Right atrium auricular region (tissue), 2 donors: ENCODE data around the gene KCNMA1. TPM values are rescaled to one million over a fixed set of nuclear protein-coding genes. Genes with fewer than 3 reads are reported as not detected.

Experiments used
- DNase-seq: peaks from one replicate; pipeline ENCODE4 v3.0.0-alpha.2; 2019; ENCODE audit warnings: low spot score
- H3K27ac ChIP-seq, 2 donors: fragments of 200-600 bp; sonication (generic); 1 replicate in 1 of 2; 2 replicates in 1 of 2; pipeline ENCODE4 v1.5.1; 2016 to 2019
- H3K27me3 ChIP-seq, 2 donors: fragments of 200-600 bp; sonication (generic); one replicate each; pipeline versions ENCODE4 v1.5.1 to v1.6.0; 2017 to 2019
- H3K36me3 ChIP-seq: fragments of 200-600 bp; sonication (generic); one replicate; pipeline ENCODE4 v1.5.1; 2016
- H3K4me1 ChIP-seq, 2 donors: fragments of 200-600 bp; sonication (generic); one replicate each; pipeline versions ENCODE4 v1.5.1 to v1.6.0; 2017 to 2019
- H3K4me3 ChIP-seq, 2 donors: fragments of 200-600 bp; sonication (generic); 1 replicate in 1 of 2; 2 replicates in 1 of 2; pipeline ENCODE4 v1.5.1; 2017 to 2019; ENCODE audit warnings: mild to moderate bottlenecking in 1 of 2, moderate library complexity in 1 of 2
- H3K9me3 ChIP-seq, 2 donors: fragments of 200-600 bp; sonication (generic); one replicate each; pipeline ENCODE4 v1.5.1; 2019
- total RNA-seq, 2 donors: library from RNA; depleted of rRNA; stranded (reverse); fragments of >200 nt; gene quantifications; one replicate each; pipeline ENCODE4 v1.1.0, GENCODE V29; 2016
- TF ChIP-seq, protein P1 (sequence below), 2 donors: fragments of 200-600 bp; sonication (generic); IDR thresholded peaks; one replicate each; pipeline ENCODE4 v1.5.1; 2019; ENCODE audit warnings: antibody characterized with exemption in 2 of 2

KCNMA1 gene
- total RNA-seq, 2 donors from 2014 or later, result 2.3 to 3.5 TPM

DNA sequence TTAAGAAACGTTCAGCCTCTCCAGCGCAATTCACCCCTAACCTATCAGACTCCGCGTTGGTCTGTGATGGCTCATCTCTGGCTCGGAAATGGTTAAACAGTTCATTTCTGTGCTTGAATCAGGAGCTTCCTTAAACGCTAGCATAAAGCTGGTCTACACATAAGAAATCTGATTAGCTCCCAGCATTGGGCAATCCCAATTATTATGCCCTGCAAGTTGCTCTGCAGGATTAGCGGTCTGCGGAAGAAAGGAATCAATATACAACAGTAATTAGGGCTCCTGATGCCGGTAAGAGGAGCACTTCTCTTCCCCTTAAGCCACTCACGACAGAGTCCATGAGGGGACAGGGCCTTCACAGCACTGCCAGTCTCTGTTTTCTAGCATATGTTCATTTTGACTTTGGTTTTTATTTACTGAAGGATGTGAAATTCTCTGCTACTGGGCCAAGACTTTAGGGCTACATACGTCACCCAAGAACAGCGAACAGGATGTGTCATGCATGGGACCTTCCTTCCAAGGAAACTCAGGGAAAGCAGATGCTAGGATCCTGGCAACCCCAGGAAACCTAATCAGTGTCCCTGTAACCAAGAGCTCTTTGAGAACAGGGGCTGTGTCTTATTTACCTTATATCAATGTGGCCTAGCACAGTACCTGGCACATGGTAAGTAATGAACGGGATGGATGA is 324.4 kb downstream of the KCNMA1 start:
- Histone ChIP-seq H3K27me3 (no peaks in the 10 kb centered on the region), H3K4me3 (no peak overlapping the region), H3K27ac (no peak overlapping the region), H3K4me1 (no peaks in the 10 kb centered on the region), H3K36me3 (no peaks in the 10 kb centered on the region), H3K9me3 (no peaks in the 10 kb centered on the region)
- DNase-seq, result no peak
- TF ChIP-seq, protein P1, sequence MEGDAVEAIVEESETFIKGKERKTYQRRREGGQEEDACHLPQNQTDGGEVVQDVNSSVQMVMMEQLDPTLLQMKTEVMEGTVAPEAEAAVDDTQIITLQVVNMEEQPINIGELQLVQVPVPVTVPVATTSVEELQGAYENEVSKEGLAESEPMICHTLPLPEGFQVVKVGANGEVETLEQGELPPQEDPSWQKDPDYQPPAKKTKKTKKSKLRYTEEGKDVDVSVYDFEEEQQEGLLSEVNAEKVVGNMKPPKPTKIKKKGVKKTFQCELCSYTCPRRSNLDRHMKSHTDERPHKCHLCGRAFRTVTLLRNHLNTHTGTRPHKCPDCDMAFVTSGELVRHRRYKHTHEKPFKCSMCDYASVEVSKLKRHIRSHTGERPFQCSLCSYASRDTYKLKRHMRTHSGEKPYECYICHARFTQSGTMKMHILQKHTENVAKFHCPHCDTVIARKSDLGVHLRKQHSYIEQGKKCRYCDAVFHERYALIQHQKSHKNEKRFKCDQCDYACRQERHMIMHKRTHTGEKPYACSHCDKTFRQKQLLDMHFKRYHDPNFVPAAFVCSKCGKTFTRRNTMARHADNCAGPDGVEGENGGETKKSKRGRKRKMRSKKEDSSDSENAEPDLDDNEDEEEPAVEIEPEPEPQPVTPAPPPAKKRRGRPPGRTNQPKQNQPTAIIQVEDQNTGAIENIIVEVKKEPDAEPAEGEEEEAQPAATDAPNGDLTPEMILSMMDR (IDR thresholded peaks at IDR 0.05), result no peak

DNA sequence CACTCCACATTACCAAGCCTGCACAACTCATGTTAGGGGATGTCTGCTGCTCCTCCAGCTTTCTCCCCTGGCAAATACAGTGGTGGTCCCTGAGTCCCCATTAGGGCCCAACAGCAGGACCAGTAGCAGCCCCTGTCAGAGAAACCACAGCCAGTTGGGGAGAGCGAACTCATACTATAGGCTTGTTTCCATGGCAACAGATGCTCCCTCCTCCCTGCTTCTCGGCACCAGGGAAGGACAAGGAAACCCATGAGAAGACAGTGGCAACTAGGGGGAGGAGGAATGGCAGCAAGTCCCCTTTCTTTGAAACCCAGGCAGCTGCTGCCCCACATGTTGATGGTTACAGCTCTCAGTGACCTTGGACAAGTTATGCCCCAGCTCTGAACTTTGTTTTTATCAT is 326.4 kb downstream of the KCNMA1 start:
- Histone ChIP-seq H3K4me3 (no peak overlapping the region), H3K27me3 (no peaks in the 10 kb centered on the region), H3K27ac (no peak overlapping the region), H3K4me1 (no peaks in the 10 kb centered on the region), H3K36me3 (no peaks in the 10 kb centered on the region), H3K9me3 (no peaks in the 10 kb centered on the region)
- DNase-seq, result no peak
- TF ChIP-seq, protein P1 (IDR thresholded peaks at IDR 0.05), result no peak

DNA sequence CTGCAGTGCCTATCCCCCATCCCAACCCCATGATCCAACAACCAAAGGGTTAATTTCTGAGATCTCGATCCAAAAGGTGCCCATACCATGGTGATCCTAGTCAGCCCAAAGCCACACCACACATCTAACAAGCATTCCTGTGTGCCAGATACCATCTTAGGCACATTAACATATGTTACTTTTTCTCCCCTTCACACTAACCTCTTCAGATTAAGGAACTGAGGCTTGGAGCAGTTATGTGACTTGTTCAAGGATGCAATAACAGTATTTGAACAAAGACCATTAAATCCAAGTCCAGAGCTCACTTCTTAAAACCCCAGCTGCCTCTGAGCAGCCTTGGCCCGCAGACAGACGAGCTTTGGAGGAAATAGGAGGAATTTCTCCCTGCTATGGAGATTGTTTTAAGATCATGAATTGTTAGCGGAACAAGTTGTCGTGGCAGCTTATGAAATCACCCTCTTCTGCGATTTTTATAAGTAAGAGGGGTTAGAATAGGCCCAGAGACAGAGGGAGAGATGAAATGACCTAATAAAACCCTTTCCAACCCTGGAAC is 327.2 kb downstream of the KCNMA1 start:
- no peaks in the 10 kb centered on the region for H3K27me3 ChIP-seq
- TF ChIP-seq, protein P1 (IDR thresholded peaks at IDR 0.05), result no peak
- no peak overlapping the region for H3K27ac ChIP-seq
- H3K36me3 ChIP-seq, result no peaks in the 10 kb centered on the region
- no peak overlapping the region for H3K4me3 ChIP-seq
- no peak for DNase-seq
- H3K9me3 ChIP-seq, result no peaks in the 10 kb centered on the region
- no peaks in the 10 kb centered on the region for H3K4me1 ChIP-seq

DNA sequence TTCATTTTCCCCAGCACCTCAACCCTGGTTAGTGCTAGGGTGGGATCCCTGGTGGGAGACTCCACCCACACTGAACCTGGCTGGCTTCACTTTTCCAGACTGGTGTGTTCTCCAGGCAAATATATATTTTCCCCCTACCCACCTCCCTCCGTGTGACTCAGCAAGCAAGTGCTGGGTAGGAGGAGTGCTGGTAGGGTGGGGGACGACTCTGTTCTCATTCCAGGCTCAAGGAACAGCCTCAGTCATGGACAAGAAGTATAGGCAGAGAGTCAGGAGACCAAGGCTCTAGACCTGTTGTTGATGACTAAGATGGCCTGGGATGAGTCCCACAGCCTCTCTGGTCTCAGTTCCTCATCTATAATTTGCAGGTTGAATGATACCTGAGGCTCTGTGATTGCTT is 328.1 kb downstream of the KCNMA1 start:
- Histone ChIP-seq H3K27ac (no peak overlapping the region), H3K36me3 (no peaks in the 10 kb centered on the region), H3K9me3 (no peaks in the 10 kb centered on the region), H3K27me3 (no peaks in the 10 kb centered on the region), H3K4me3 (no peak overlapping the region), H3K4me1 (no peaks in the 10 kb centered on the region)
- TF ChIP-seq, protein P1 (IDR thresholded peaks at IDR 0.05), result no peak
- no peak for DNase-seq

DNA sequence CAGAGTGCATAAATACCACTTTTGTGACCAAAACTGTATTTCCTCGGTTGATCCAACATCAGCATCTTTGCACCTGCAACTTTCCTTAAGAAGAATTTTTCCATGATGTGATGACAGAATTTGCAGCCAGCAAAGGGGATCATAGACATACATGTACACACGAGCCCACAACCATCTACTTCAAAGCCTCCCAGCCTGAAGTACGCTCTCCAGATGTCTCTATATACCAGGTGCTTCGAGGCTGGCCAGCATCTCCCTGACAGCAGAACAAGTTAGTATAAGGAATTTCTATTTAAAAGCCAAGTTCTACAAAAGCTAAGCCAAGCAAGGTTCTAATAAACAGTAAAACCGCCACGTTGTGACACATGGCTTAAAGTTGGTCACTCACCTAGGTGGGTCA is 328.5 kb downstream of the KCNMA1 start:
- Histone ChIP-seq H3K36me3 (no peaks in the 10 kb centered on the region), H3K9me3 (no peaks in the 10 kb centered on the region), H3K27me3 (no peaks in the 10 kb centered on the region), H3K4me3 (no peak overlapping the region), H3K27ac (no peak overlapping the region), H3K4me1 (no peaks in the 10 kb centered on the region)
- no peak for DNase-seq
- TF ChIP-seq, protein P1 (IDR thresholded peaks at IDR 0.05), result no peak
